H9 (cell line): ENCODE measurements around the gene RMI1. TPM values are rescaled to one million over a fixed set of nuclear protein-coding genes. Genes with fewer than 3 reads are reported as not detected.

Source experiments
- DNase-seq: peaks from one replicate; pipeline ENCODE4 v3.0.0-alpha.2; 2017
- H2AFZ ChIP-seq: one replicate; pipeline ENCODE4 v1.6.1; 2013; ENCODE audit warnings: mild to moderate bottlenecking, low read length, control low read depth, moderate library complexity
- H2AK5ac ChIP-seq: 2 replicates; pipeline ENCODE4 v1.6.1; 2013; ENCODE audit warnings: low read length, control low read depth, mixed read lengths; ENCODE audit not compliant: insufficient read length
- H2BK120ac ChIP-seq: one replicate; pipeline ENCODE4 v1.6.1; 2013; ENCODE audit warnings: low read depth, mild to moderate bottlenecking, low read length, control low read depth, inconsistent platforms; ENCODE audit not compliant: poor library complexity, severe bottlenecking
- H2BK12ac ChIP-seq: 2 replicates; pipeline ENCODE4 v1.6.1; 2013; ENCODE audit warnings: low read length, control low read depth, mixed read lengths, low read depth; ENCODE audit not compliant: insufficient read length
- H2BK15ac ChIP-seq: 2 replicates; pipeline ENCODE4 v1.6.1; 2013; ENCODE audit warnings: low read depth, low read length, control low read depth
- H2BK20ac ChIP-seq: one replicate; pipeline ENCODE4 v1.6.1; 2013; ENCODE audit warnings: low read depth, mild to moderate bottlenecking, low read length, control low read depth, inconsistent platforms; ENCODE audit not compliant: poor library complexity, severe bottlenecking
- H2BK5ac ChIP-seq: 2 replicates; pipeline ENCODE4 v1.6.1; 2013; ENCODE audit warnings: low read length, control low read depth, mixed read lengths; ENCODE audit not compliant: insufficient read length
- H3K14ac ChIP-seq: 2 replicates; pipeline ENCODE4 v1.6.1; 2013; ENCODE audit warnings: low read length, control low read depth; ENCODE audit not compliant: insufficient read depth
- H3K18ac ChIP-seq: 2 replicates; pipeline ENCODE4 v1.6.1; 2013; ENCODE audit warnings: low read depth, mild to moderate bottlenecking, mixed read lengths, low read length, control low read depth; ENCODE audit not compliant: insufficient read length
- H3K23ac ChIP-seq: 2 replicates; pipeline ENCODE4 v1.6.1; 2013; ENCODE audit warnings: low read length, control low read depth, mixed read lengths, low read depth; ENCODE audit not compliant: insufficient read length
- H3K23me2 ChIP-seq: 2 replicates; pipeline ENCODE4 v1.6.1; 2013; ENCODE audit warnings: low read depth, mild to moderate bottlenecking, mixed read lengths, low read length, control low read depth; ENCODE audit not compliant: insufficient read length, poor library complexity, severe bottlenecking
- H3K27ac ChIP-seq: 2 replicates; pipeline ENCODE4 v1.5.1; 2013; ENCODE audit warnings: low read length, control low read depth, mixed read lengths, low read depth; ENCODE audit not compliant: insufficient read length
- H3K27me3 ChIP-seq: 2 replicates; pipeline ENCODE4 v1.6.1; 2013; ENCODE audit warnings: low read length, control low read depth, inconsistent platforms; ENCODE audit not compliant: insufficient read depth
- H3K4ac ChIP-seq: 2 replicates; pipeline ENCODE4 v1.6.1; 2013; ENCODE audit warnings: low read depth, mild to moderate bottlenecking, control low read depth, inconsistent platforms, low read length, moderate library complexity
- H3K4me1 ChIP-seq: 2 replicates; pipeline ENCODE4 v1.6.1; 2013; ENCODE audit warnings: low read length, control low read depth, inconsistent platforms; ENCODE audit not compliant: insufficient read depth
- H3K4me2 ChIP-seq: 2 replicates; pipeline ENCODE4 v1.6.1; 2013; ENCODE audit warnings: low read length, control low read depth, mixed read lengths; ENCODE audit not compliant: insufficient read length, insufficient read depth
- H3K56ac ChIP-seq: 2 replicates; pipeline ENCODE4 v1.6.1; 2013; ENCODE audit warnings: low read depth, mild to moderate bottlenecking, mixed read lengths, low read length, control low read depth; ENCODE audit not compliant: insufficient read length
- H3K79me1 ChIP-seq: 2 replicates; pipeline ENCODE4 v1.6.1; 2013; ENCODE audit warnings: low read depth, mild to moderate bottlenecking, moderate library complexity, low read length, control low read depth, inconsistent platforms; ENCODE audit not compliant: insufficient read depth, poor library complexity, severe bottlenecking
- H3K79me2 ChIP-seq: 2 replicates; pipeline ENCODE4 v1.6.1; 2013; ENCODE audit warnings: low read length, control low read depth, inconsistent platforms; ENCODE audit not compliant: insufficient read depth
- H3K9ac ChIP-seq: 2 replicates; pipeline ENCODE4 v1.6.1; 2013; ENCODE audit warnings: low read length, control low read depth, mixed read lengths; ENCODE audit not compliant: insufficient read length; ENCODE audit errors: extremely low read depth
- H3K9me3 ChIP-seq: one replicate; pipeline ENCODE4 v1.6.1; 2013; ENCODE audit warnings: low read depth, low read length, inconsistent platforms; ENCODE audit not compliant: control insufficient read depth
- H3T11ph ChIP-seq: one replicate; pipeline ENCODE4 v1.6.1; 2013; ENCODE audit warnings: mild to moderate bottlenecking, low read length, control low read depth, inconsistent platforms
- H4K20me1 ChIP-seq: one replicate; pipeline ENCODE4 v1.6.1; 2013; ENCODE audit not compliant: control insufficient read depth, insufficient read length, insufficient read depth
- H4K5ac ChIP-seq: 2 replicates; pipeline ENCODE4 v1.6.1; 2013; ENCODE audit warnings: low read depth, mild to moderate bottlenecking, mixed read lengths, low read length, control low read depth; ENCODE audit not compliant: insufficient read length
- H4K8ac ChIP-seq: replicated peaks from 2 replicates; pipeline ENCODE4 v1.6.1; 2013; ENCODE audit warnings: low read length, control low read depth, mixed read lengths, low read depth; ENCODE audit not compliant: insufficient read length
- H4K91ac ChIP-seq: 2 replicates; pipeline ENCODE4 v1.6.1; 2013; ENCODE audit warnings: low read depth, mild to moderate bottlenecking, moderate library complexity, mixed read lengths, low read length, control low read depth; ENCODE audit not compliant: insufficient read length
- H3K27ac Mint-ChIP-seq, 3 experiments: 2 replicates in 2 of 3; 3 replicates in 1 of 3; pipeline ENCODE4 v1.8.0; 2020 to 2021; ENCODE audit warnings: mixed read lengths in 3 of 3, mild to moderate bottlenecking in 1 of 3, moderate library complexity in 1 of 3
- H3K27me3 Mint-ChIP-seq: 2 replicates; pipeline ENCODE4 v1.8.0; 2021; ENCODE audit warnings: low read depth, mild to moderate bottlenecking, moderate library complexity, mixed read lengths
- H3K36me3 Mint-ChIP-seq, 3 experiments: 2 replicates in 2 of 3; 3 replicates in 1 of 3; pipeline ENCODE4 v1.8.0; 2020 to 2021; ENCODE audit warnings: low read depth in 3 of 3, mixed read lengths in 3 of 3; ENCODE audit not compliant: insufficient read depth in 1 of 3
- H3K4me1 Mint-ChIP-seq, 2 experiments: 2 replicates each; pipeline ENCODE4 v1.8.0; 2020; ENCODE audit warnings: mixed read lengths in 2 of 2
- H3K4me3 Mint-ChIP-seq, 2 experiments: 2 replicates in 1 of 2; 3 replicates in 1 of 2; pipeline ENCODE4 v1.8.0; 2020 to 2021; ENCODE audit warnings: mild to moderate bottlenecking in 2 of 2, mixed read lengths in 2 of 2, moderate library complexity in 1 of 2
- H3K9me3 Mint-ChIP-seq, 2 experiments: 2 replicates in 1 of 2; 3 replicates in 1 of 2; pipeline ENCODE4 v1.8.0; 2020; ENCODE audit warnings: mild to moderate bottlenecking in 2 of 2, mixed read lengths in 2 of 2, moderate library complexity in 1 of 2
- WGBS: extraction: QIAGEN DNeasy Blood & Tissue Kit; methylation state at CpG from one replicate; pipeline ENCODE4 v1.1.7; 2013; ENCODE audit warnings: missing lambda C conversion rate, low lambda C conversion rate, mixed read lengths; ENCODE audit not compliant: insufficient read length; ENCODE audit errors: extremely low coverage; 5-methylcytosine and 5-hydroxymethylcytosine counted together
- total RNA-seq: library from RNA; stranded (reverse); gene quantifications from 2 replicates; pipeline ENCODE4 v1.2.1, GENCODE V29; 2021
- TF ChIP-seq, protein P1 (sequence below): fragments of 200-600 bp; sonication (generic); conservative IDR thresholded peaks from 3 replicates; pipeline ENCODE4 v1.8.0; 2021; ENCODE audit warnings: antibody characterized with exemption, mild to moderate bottlenecking

Gene RMI1
- total RNA-seq, 1 experiment from 2014 or later = 22.4 TPM

DNA sequence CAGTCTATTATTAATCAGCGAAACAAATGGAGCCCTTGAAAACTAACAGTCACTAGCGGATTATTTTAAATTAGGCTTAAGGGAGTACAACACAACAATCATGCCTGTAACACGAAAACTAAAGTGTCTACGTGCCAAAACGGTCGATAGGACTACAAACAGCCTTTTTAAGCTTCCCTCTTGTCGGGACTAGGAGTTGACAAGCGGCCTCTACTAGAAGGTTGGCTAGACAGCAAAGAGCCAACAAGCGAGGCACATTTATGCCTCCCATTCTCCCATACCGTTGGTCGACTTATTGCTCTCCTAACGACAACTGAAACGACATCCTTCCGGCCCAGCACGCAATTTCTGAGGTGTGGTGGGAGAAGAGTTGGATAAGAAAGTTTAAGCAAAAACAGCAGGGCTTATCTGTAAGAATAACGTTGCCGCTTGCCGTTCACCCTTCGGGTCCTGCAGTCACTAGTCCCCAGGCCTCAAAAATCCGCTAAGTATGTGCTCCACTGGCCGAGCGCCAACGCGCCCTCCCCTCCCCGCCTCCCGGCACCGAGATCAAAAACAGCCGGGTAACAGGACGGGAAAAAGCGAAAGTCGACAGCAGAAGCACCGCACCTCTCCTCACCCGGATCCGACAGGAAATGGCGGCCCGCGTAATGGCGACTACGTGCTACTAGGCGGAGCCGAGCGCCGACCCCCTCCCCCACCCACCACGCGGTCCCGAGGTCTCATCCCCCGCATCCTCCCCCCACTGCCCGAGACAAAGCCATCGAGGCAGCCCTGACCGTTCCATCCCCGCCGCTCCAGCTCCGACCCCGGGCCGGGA is 1.4 kb upstream of the RMI1 start:
- H2AK5ac ChIP-seq = peak overlapping the region; percentile 90
- H2BK15ac ChIP-seq = no peak overlapping the region
- H2AFZ ChIP-seq = no peak overlapping the region
- H3K9me3 ChIP-seq = no peaks in the 10 kb centered on the region
- H3K4ac ChIP-seq = peak overlapping the region; percentile 99
- H3K27me3 ChIP-seq = no peaks in the 10 kb centered on the region
- H2BK12ac ChIP-seq = no peak overlapping the region
- peak overlapping the region; percentile 100 for H3K9ac ChIP-seq
- H3T11ph ChIP-seq = peak overlapping the region; percentile 92
- peaks cover 48 to 57% (median 56%) of the 10 kb centered on the region in 3 experiments for H3K36me3 Mint-ChIP-seq
- H4K8ac ChIP-seq = peak overlapping the region; percentile 100
- peaks cover 0 to 3% of the 10 kb centered on the region in 2 experiments; a peak in 1 of 5 replicates for H3K9me3 Mint-ChIP-seq
- H3K4me3 Mint-ChIP-seq = peak overlapping the region; percentile 97
- peak overlapping the region; percentile 100 for H3K14ac ChIP-seq
- peak overlapping the region; percentile 100 for H3K18ac ChIP-seq
- H4K5ac ChIP-seq = peak overlapping the region; percentile 100
- peak overlapping the region; percentile 99 for H2BK120ac ChIP-seq
- TF ChIP-seq, protein P1, sequence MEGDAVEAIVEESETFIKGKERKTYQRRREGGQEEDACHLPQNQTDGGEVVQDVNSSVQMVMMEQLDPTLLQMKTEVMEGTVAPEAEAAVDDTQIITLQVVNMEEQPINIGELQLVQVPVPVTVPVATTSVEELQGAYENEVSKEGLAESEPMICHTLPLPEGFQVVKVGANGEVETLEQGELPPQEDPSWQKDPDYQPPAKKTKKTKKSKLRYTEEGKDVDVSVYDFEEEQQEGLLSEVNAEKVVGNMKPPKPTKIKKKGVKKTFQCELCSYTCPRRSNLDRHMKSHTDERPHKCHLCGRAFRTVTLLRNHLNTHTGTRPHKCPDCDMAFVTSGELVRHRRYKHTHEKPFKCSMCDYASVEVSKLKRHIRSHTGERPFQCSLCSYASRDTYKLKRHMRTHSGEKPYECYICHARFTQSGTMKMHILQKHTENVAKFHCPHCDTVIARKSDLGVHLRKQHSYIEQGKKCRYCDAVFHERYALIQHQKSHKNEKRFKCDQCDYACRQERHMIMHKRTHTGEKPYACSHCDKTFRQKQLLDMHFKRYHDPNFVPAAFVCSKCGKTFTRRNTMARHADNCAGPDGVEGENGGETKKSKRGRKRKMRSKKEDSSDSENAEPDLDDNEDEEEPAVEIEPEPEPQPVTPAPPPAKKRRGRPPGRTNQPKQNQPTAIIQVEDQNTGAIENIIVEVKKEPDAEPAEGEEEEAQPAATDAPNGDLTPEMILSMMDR = no peak
- H3K27me3 Mint-ChIP-seq = peaks cover 4% of the 10 kb centered on the region; the same call in 1 of the 2 replicates
- H4K91ac ChIP-seq = peak overlapping the region; percentile 99
- peaks cover 8% of the 10 kb centered on the region for H3K23me2 ChIP-seq
- peaks cover 40 to 48% of the 10 kb centered on the region in 2 experiments for H3K4me1 Mint-ChIP-seq
- peak overlapping the region; percentile 83 for H3K27ac ChIP-seq
- peak overlapping the region; percentile 100 for H3K56ac ChIP-seq
- H3K79me2 ChIP-seq = peaks cover 39% of the 10 kb centered on the region
- peaks cover 8% of the 10 kb centered on the region for H3K79me1 ChIP-seq
- DNase-seq = peak; percentile 81
- H2BK5ac ChIP-seq = peak overlapping the region; percentile 98
- H2BK20ac ChIP-seq = no peak overlapping the region
- WGBS = no CpG with 5 or more reads among the region's 55 CpGs
- H3K23ac ChIP-seq = no peak overlapping the region
- H3K27ac Mint-ChIP-seq = peak overlapping the region; percentile 99 to 100 (median 100)
- H3K4me2 ChIP-seq = peak overlapping the region; percentile 67
- H4K20me1 ChIP-seq = peaks cover 4% of the 10 kb centered on the region
- no peaks in the 10 kb centered on the region for H3K4me1 ChIP-seq
